ENCODE data around the gene GPR162.
"Not testable (repeated sequence)": the region's sequence is repeated elsewhere in the genome, so short reads cannot be mapped to it uniquely, and the experiment has no call there.

The GPR162 gene

GRCh38 chr12:6872073-6873048 lies 50.7 kb downstream of the GPR162 start:
- peak; percentile 64 to 70 for DNase-seq (ENCODE audit: low read depth in 2 of 2, low spot score in 1 of 2)

- DNase-seq (ENCODE audit: low read depth in 2 of 2, low spot score in 1 of 2) = peak; percentile 98
Observed at GRCh38 chr12:6873094-6874014, 51.7 kb downstream of the GPR162 start, which contains the start of gene SPSB2. Gene SPSB2, minus strand, starts transcription at chr12:6873303. Its CDS starts 402 bp downstream, at chr12:6872901.

GRCh38 chr12:6874015-6874368 lies 52.4 kb downstream of the GPR162 start:
- DNase-seq (ENCODE audit: low read depth in 2 of 2, low spot score in 1 of 2) = not testable (repeated sequence)
